ENCODE results near the gene RBM24. TPM values are rescaled to one million over a fixed set of nuclear protein-coding genes. Genes with fewer than 3 reads are reported as not detected.

Gene RBM24
- total and polyA plus RNA-seq, 2 donors (not counting 3 experiments of a cell fraction or from before 2014, with no cell fraction given): 6.6 to 6.7 TPM

DNA sequence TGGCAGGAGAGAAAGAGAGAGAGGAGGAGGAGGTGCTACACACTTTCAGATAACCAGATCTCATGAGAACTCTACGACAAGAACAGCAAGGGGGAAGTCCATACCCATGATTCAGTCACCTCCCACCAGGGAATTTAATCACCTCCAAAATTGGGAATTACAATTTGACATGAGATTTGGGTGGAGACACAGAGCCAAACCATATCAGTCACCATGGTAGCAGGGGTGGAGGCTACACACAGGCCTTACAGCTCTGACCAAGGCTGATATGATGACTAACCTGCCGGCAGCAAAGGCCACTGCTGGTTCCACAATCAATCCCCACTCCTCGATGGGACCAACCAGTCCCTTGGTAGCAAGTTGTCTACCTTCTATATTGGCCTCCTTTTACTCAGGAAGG lies 13.6 kb upstream of the RBM24 start:
- no peak for DNase-seq (ENCODE audit: low read depth, low spot score)
- H3K4me2 ChIP-seq (ENCODE audit: insufficient read depth, low read length): no peak overlapping the region
- peaks cover 0 to 8% of the 10 kb centered on the region in 2 experiments for H3K27me3 ChIP-seq (ENCODE audit: control insufficient read depth in 2 of 2, insufficient read depth in 2 of 2, low read length in 2 of 2)
- dilution Hi-C loops (cut with MboI; ENCODE audit: extremely low pct_ligation_motif_present, low sequenced_read_pairs): no loop called here
- TF ChIP-seq POLR2AphosphoS5 (IDR thresholded peaks at IDR 0.05; ENCODE audit: insufficient read depth, low read depth, low read length) (no peak), JUN (IDR thresholded peaks at IDR 0.05; ENCODE audit: borderline replicate concordance, insufficient read depth, insufficient read length, low read depth) (no peak), FOS (IDR thresholded peaks at IDR 0.05; ENCODE audit: borderline replicate concordance, insufficient read depth, low read length) (no peak), EZH2 (IDR thresholded peaks at IDR 0.05; ENCODE audit: borderline replicate concordance, low read depth, low read length, severe bottlenecking) (no peak), GATA2 (IDR thresholded peaks at IDR 0.05; ENCODE audit: insufficient read depth, insufficient read length, low read depth, low read length) (no peak)
- TF ChIP-seq, protein P1, sequence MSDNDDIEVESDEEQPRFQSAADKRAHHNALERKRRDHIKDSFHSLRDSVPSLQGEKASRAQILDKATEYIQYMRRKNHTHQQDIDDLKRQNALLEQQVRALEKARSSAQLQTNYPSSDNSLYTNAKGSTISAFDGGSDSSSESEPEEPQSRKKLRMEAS (IDR thresholded peaks at IDR 0.05; ENCODE audit: insufficient read depth, insufficient read length): no peak
- TF ChIP-seq, protein P2, sequence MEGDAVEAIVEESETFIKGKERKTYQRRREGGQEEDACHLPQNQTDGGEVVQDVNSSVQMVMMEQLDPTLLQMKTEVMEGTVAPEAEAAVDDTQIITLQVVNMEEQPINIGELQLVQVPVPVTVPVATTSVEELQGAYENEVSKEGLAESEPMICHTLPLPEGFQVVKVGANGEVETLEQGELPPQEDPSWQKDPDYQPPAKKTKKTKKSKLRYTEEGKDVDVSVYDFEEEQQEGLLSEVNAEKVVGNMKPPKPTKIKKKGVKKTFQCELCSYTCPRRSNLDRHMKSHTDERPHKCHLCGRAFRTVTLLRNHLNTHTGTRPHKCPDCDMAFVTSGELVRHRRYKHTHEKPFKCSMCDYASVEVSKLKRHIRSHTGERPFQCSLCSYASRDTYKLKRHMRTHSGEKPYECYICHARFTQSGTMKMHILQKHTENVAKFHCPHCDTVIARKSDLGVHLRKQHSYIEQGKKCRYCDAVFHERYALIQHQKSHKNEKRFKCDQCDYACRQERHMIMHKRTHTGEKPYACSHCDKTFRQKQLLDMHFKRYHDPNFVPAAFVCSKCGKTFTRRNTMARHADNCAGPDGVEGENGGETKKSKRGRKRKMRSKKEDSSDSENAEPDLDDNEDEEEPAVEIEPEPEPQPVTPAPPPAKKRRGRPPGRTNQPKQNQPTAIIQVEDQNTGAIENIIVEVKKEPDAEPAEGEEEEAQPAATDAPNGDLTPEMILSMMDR (IDR thresholded peaks at IDR 0.05; ENCODE audit: extremely low read depth in 1 of 2, insufficient read depth in 1 of 2, low read depth in 1 of 2, low read length in 2 of 2): no peak
- no peak overlapping the region for H3K4me3 ChIP-seq (replicated peaks in 1 of 3; ENCODE audit: insufficient read depth in 1 of 3, low read depth in 1 of 3, low read length in 3 of 3)
- POLR2A ChIA-PET: no interaction called here
- intact Hi-C loops (cut with micrococcal nuclease): no loop called here
- H3K9me1 ChIP-seq (replicated peaks; ENCODE audit: control insufficient read depth, extremely low read depth, insufficient read depth, low read length): no peaks in the 10 kb centered on the region
- no peaks in the 10 kb centered on the region for H3K9me3 ChIP-seq (replicated peaks; ENCODE audit: control insufficient read depth, insufficient read depth, low read length)
- BruUV-seq (replicated peaks): no TSS peak
- H3K4me1 ChIP-seq (ENCODE audit: control insufficient read depth, extremely low read depth, insufficient read depth, low read length): no peaks in the 10 kb centered on the region
- no peak overlapping the region for H3K27ac ChIP-seq (ENCODE audit: insufficient read depth, low read depth, low read length)
- H3K36me3 ChIP-seq (ENCODE audit: control insufficient read depth in 2 of 2, extremely low read depth in 1 of 2, insufficient read depth in 2 of 2, low read length in 2 of 2): no peaks in the 10 kb centered on the region
- CTCF ChIA-PET: no interaction called here
- H3K79me2 ChIP-seq (ENCODE audit: control insufficient read depth, insufficient read depth, low read length): no peaks in the 10 kb centered on the region
- H4K20me1 ChIP-seq (replicated peaks; ENCODE audit: control insufficient read depth, extremely low read depth, insufficient read depth, low read length): no peaks in the 10 kb centered on the region
- H2AFZ ChIP-seq (ENCODE audit: low read depth, low read length): no peak overlapping the region
- H3K9ac ChIP-seq (replicated peaks; ENCODE audit: extremely low read depth, insufficient read depth, low read length): no peak overlapping the region
- FAIRE-seq: no peak

Data from endothelial cell of umbilical vein (primary cell).